Measurements from ENCODE around the gene NANS. TPM values are rescaled to one million over a fixed set of nuclear protein-coding genes. Genes with fewer than 3 reads are reported as not detected.

The NANS gene
- total RNA-seq, 1 experiment from 2014 or later = 119 TPM

GRCh38 chr9:98038958-98039357, 17.6 kb upstream of the NANS start:
- no peak for DNase-seq (ENCODE audit: low spot score)

GRCh38 chr9:98039607-98040017, 16.9 kb upstream of the NANS start:
- no peak for DNase-seq (ENCODE audit: low spot score)

- DNase-seq (ENCODE audit: low spot score) = no peak
Observed at GRCh38 chr9:98040212-98040611, 16.3 kb upstream of the NANS start.

GRCh38 chr9:98043915-98044314, 12.6 kb upstream of the NANS start:
- DNase-seq (ENCODE audit: low spot score) = no peak

GRCh38 chr9:98045234-98046179, 11.0 kb upstream of the NANS start:
- peak; percentile 82 for DNase-seq (ENCODE audit: low spot score)

GRCh38 chr9:98046180-98046543, 10.4 kb upstream of the NANS start:
- DNase-seq (ENCODE audit: low spot score) = no peak

GRCh38 chr9:98047002-98047401, 9.5 kb upstream of the NANS start:
- no peak for DNase-seq (ENCODE audit: low spot score)

- no peak for DNase-seq (ENCODE audit: low spot score)
Observed at GRCh38 chr9:98049288-98050072, 7.1 kb upstream of the NANS start.

- DNase-seq (ENCODE audit: low spot score) = no peak
Observed at GRCh38 chr9:98050351-98050750, 6.2 kb upstream of the NANS start.

- DNase-seq (ENCODE audit: low spot score) = no peak
Observed at GRCh38 chr9:98054376-98054951, 2.1 kb upstream of the NANS start.

- DNase-seq (ENCODE audit: low spot score) = no peak
Observed at GRCh38 chr9:98057138-98057799, 737 bp downstream of the NANS start.

- no peak for DNase-seq (ENCODE audit: low spot score)
Observed at GRCh38 chr9:98062161-98062560, 5.6 kb downstream of the NANS start.

- DNase-seq (ENCODE audit: low spot score) = no peak
Observed at GRCh38 chr9:98064623-98065392, 8.3 kb downstream of the NANS start.

GRCh38 chr9:98066235-98066634, 9.7 kb downstream of the NANS start:
- no peak for DNase-seq (ENCODE audit: low spot score)

- no peak for DNase-seq (ENCODE audit: low spot score)
Observed at GRCh38 chr9:98067184-98067583, 10.7 kb downstream of the NANS start.

GRCh38 chr9:98069551-98069950, 13.0 kb downstream of the NANS start:
- DNase-seq (ENCODE audit: low spot score) = no peak

GRCh38 chr9:98070704-98071103, 14.2 kb downstream of the NANS start:
- DNase-seq (ENCODE audit: low spot score) = no peak

GRCh38 chr9:98071737-98072136, 15.2 kb downstream of the NANS start:
- no peak for DNase-seq (ENCODE audit: low spot score)

- DNase-seq (ENCODE audit: low spot score) = no peak
Observed at GRCh38 chr9:98074115-98074990, 17.8 kb downstream of the NANS start.

- DNase-seq (ENCODE audit: low spot score) = peak; percentile 40
Observed at GRCh38 chr9:98075332-98075805, 18.8 kb downstream of the NANS start.

Data from H4 (cell line).